Left renal cortex interstitium (tissue), 4 donors: ENCODE measurements around the gene TM9SF3. TPM values are rescaled to one million over a fixed set of nuclear protein-coding genes. Genes with fewer than 3 reads are reported as not detected.

Experiments used
- DNase-seq, 4 donors: peaks; one replicate each; pipeline ENCODE4 v3.0.0-alpha.2; 2013; ENCODE audit warnings: low read depth in 4 of 4, low spot score in 2 of 4, missing footprints in 1 of 4
- polyA plus RNA-seq, 4 donors: library from polyadenylated mRNA; unstranded; fragments of 120-200 nt; gene quantifications; one replicate each; pipeline ENCODE4 v1.2.1, GENCODE V29; 2013; ENCODE audit not compliant: insufficient read length in 4 of 4

The TM9SF3 gene
- polyA plus RNA-seq, result 100 to 1,000 TPM; 161 to 209 (median 191) TPM

DNA sequence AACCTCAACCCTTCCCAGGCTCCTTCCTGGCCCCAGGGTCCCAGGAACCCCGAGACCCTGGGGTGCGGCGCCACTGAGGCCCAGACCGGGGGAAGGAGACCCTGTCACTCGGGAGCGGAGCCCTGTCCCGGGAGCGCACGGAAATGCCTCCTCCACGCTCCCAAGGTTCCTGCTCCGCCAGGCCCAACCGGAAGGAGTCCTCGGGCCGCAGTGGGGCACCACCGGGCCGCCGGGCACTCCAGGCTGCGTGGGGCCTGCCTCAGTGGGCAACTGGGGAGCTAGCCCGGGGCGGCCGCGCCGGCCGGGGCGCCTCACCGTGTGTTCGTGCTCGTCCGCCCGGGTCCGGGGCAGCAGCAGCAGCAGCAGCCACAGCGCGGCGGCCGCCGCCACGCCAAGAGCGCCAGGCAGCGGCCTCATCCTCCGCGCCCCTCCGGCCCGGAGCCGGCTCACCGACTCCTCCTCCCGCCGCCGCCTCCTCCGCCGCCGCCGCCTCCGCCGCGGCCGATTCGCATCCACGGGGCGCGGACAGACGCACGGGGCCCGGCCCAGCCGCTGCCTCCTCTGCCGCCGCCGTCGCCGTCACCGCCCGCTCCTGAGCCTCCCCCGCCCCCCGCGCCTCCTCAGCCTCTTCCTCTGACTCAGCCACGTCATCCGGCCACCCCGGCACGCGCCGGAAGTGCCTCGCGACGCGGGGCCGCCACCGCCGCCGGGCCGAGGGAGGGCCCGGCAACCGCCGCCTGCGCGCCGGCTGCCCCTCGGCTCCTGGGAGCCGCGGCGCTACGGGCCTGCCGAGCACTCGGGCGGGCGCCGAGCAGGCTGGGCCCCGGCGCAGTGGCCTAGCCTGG, at the start of gene TM9SF3:
TM9SF3 (minus strand) TSS at position 594 of the 845 bp plus-strand sequence; CDS start at position 417, 177 bp downstream.
- peak; percentile 34 to 80 (median 66) for DNase-seq

DNA sequence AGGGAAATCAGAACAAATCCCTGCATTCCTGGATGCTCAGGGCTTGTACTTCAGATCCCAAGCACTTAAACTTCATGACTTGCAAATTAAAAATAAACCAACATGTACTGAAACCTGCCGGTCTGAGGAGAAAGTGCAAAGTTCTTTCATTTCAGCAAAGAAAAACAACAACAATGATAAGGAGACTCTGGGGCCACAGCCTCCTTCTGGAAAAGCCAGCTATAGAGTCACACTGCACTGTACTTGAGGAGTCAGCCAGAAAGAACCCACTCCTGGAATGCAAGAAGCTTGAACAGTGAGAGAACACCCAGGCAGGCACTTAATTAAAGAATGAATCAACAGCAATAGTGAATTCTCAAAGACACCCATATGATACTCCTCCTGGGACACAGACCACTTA, 49.7 kb upstream of the TM9SF3 start:
- no peak for DNase-seq

DNA sequence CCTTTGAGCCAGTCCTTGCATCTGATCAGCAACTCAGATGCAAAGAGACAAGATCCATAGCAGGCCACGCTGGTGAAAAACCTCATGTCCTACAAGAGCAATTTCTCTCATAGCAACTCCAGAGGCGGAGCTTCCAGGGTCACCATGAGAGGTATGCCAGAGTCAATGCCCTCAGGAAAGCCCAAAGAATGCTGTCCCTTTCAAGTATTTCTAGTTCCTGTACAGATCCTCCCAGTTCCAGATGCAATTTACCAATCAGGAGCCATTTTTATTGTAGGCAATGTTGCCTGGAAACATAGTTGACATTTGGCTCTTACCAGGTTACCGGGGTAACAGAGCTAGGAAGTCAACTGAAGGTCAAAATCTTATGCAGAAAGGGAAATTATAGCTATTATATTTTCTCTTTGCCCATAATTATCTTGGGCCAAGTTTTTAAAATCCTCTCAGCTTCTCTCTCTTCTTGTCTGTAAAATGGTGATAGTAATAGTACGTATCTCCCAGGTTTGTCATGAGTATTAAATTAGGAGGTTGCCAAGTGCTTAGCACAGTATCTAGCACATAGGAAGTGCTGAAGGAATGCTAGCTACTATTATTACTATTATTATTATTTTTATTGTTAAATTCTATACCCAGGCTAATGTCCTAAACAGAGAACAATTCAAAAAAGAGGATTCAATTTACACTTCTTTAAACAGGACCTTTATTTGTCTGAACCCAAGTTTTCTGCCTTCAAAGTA, 46.3 kb upstream of the TM9SF3 start:
- DNase-seq, result no peak

DNA sequence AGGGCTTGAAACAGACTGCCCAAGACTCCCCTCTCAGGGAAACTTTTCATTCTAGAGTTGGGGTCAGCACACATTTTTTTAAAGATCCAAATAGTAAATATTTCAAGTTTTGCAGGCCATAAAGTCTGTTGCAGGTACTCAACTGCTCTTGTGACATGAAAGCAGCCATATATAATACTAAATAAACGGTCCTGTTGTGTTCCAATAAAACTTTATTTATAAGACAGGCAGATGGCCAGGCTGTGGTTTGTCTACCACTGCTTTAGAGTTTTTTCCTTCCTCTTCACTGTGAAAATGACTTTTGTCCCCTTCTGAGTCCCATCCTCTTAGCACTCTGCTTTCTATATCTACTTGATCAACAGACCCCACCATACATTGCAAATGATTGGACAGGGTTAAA, 40.5 kb upstream of the TM9SF3 start:
- DNase-seq, result no peak

DNA sequence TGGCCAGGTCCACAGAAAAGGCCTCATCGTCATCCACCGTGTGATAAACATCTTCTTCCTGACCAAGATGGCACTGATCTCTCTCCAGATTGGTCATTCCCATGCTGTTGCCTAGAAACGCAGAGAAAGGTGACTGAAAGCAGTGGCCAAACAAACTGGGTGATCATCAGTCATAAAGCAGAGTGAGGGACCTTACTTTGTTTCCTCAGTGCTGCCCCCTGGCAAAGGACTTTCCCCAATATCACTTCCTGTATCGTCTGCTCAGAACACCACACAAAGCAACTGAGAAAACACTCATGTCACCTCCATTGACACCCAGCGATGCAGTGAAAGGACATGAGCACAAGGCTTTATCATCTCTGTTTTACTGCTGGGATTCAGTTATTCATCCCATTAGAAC, 40.0 kb upstream of the TM9SF3 start:
- DNase-seq, result no peak

DNA sequence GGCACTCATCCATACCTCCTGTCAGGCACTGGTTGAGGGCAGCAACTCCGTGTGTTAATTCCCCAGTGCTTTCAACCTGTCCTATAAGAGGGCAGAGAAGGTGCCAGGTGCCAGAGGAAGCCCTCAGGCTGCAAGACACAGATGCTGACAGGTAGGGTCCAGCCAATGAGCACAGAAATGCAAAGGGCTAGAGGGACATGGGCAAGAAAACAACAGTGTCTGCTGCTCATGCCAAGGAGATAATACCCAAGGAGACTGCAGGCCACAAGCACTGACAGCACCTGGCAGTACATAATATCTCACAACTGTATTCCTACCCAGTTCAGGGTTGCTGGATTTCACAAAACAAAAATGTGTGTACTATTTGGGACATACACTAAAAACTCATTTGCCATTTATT, 38.4 kb upstream of the TM9SF3 start:
- DNase-seq, result no peak

DNA sequence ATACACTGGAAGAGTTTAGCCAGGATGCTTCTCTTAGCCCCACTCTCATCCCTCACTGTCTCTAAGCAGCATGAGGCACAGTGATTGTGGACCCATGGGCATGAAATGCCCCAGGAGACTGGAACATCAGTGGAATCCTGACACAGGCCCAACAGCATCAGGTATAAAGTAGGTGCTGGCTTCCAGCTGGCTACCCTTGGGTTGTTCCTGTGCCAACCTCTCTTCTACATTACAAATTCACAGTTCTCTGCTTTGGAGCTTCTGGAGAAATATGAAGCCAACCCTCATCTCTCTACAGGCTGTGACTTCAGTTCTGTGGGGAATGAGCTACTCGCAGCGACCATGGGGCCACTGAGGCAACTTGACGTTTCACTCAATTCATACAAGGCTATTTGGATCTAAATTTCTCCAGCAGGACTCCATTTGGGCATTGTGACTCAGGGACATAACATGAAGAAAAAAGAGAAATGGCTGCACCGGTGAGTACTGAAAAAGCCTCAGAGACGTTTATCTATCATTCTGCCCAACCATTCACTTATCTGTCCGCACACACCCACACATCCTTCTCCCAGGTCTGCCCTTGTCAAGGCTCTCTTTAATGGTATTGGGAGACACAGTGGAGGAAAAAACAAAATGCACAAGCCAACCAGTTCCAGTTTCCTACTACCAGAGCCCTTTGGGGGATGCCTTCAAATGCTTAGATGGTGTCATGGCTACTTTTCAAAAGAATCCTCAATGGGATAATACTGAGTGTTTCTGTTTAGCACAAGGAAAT, 35.4 kb upstream of the TM9SF3 start:
- DNase-seq, result no peak

DNA sequence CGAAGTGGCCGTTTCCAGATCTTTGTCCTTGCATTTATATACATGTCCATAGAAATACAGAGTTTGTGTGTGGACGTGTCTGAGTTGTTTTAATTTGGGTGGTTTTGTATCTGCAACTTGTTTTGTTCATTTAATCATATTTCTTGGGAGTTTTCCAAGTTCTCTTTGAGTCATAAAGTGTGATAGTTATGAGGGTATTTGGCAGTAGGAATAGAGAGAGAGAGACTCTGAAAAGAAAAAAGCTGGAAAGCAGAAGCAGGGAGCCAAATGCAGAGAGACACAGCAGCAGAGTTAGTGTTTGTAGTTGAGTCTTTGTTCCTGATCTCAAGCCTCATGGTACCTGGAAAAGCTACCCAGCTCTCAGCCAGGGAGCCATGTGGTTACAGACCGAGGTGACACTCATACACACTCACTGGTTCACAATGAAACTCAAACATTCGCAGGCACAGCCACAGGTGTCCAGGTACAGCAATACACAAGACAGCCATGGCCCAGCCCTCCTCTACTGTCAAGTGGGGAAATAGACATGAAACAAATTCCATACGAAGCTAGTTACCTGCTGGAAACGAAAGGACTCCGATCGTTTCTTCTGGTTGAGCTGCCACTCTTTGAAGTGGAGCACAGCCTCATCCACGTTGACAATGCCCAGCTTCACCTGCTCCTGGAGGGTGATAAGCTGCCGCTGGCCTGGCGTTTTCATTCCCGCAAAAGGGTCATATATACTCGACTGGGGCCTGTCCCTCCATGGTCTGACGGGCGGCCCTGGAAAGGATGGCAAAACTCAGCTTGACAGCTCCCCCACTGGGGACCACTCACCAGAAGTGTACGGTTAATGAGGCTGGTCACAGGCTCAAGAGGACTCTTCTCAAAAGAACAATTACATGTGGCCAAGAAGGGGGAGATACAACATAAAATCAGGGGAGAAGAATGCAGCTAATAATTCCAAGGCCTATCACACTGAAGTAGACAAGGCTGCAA, 33.3 kb upstream of the TM9SF3 start:
- DNase-seq, result no peak

DNA sequence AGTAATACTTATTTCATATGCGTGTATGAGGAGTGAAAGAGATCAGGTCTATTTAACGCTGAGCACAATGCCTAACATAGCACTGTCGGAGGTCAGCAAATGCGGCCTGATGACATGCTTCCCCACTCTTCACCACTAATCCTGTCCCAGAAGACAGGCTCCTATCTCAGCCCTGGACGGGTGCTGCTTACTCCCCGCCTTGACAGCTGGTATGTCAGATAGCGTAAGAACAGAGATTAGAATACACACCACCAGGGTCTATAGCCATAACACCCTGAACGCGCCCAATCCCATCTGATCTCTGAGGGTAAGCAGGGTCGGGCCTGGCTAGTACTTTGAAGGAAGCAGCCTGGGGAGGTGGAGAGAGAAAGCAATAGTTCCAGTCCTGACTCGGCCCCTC, 32.3 kb upstream of the TM9SF3 start:
- no peak for DNase-seq

DNA sequence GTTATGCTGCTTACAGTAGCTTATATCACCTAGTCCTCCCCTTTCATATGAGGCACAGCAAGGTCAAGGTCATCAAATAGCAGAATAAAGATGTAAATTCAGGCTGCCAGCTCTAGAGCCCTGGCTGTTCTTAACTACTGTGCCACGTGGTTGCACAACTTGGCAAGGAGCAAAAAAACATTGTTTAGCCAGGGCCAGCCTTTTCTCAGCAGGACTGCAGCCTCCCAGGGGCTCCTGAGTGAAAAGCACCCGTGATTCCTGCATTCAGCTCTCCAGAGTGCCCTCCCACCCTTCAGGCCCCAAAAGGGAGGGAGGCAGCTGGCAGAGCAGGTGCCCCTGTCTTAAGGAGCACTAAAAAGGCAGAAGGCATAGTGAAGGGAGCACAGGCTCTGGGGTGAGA, 31.8 kb upstream of the TM9SF3 start:
- no peak for DNase-seq

DNA sequence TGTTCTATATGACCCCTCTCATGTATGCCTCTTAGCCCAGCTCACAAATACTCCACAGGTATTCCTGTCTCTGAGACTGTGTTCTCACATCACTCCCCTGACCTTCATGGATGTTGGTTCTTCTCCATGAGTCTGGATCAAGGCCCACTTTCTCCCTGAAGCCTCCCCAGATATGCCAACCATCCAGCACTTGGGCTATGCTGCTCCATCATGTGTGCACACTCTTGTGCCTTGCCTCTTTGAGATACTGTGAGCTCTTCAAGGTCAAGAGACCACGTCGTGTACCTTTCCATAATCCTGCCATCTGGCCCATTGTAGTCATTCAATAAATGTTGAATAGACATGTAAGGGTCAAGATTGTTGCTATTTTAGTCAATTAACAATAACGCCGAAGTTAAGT, 30.1 kb upstream of the TM9SF3 start:
- no peak for DNase-seq

DNA sequence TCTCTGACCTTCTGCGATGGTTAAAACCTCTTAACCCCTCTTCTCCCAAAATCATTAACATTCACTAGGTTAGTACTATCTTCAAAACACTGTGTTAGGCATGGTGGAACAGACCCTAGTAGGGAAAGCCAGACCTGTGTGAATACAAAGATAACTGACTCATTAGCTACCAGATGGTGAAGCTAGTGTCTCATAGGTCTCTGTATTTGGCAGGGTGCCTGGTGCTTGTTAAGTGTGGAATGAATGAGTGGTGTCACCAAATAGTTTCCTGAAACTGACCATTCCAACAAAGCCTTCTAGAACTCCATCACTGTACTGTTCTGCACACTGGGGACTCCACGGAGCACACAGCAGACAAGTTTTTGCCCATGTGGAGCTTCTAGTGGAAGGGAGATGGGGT, 27.7 kb upstream of the TM9SF3 start:
- DNase-seq, result no peak

DNA sequence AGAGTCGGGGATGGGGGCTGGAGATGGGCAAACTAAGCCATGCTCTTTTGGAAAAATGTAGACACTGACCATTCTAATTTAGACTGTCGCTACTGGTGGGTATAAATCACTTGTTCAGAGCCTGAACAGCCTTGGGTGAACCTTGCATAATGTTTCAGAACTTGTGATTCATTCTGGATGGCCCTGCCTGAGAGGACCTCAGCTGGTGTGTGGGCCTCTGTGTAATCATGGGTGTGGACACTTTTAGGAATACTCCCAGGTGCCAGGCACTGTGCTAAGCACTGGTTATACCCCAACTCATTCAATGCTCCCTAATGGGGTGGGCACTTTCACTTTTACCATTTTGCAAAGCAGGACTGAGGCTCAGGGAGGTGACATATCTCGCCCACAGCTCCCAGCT, 26.8 kb upstream of the TM9SF3 start:
- DNase-seq, result no peak

DNA sequence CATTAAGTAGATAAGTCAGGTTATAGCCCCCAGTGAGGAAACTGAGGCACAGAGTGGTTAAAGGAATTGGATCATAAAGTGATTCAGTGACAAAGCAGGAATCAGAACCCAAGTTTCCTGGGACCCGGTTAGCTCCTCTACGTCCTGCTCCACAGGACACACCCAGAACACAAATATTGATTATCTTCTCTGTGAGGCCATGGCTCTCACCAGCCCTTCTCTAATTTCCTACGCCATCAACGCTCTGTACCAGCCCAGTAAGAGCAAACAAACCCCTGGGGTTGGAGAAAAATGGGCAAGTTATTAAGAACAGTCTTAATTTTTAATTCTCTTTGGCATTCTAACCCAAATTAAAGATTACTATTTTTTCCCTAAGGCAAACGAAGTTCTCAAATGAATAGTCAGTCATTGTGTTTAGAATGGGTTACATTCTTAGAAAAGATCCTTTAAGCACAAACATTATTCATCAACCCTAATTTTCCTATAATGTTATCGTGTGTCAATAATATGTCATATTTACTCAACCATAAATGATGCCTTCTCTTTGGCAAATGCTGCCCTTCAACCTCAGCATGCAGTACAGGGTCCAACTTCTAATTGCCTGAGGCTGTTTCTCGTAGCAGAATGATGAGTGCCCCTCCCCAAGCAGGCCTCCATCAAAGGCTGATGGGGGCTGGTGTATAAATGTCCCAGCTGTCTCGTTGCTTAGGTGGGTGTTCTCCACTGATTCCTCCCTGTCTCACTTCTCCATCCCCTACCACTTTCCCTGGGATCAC, 25.4 kb upstream of the TM9SF3 start:
- no peak for DNase-seq

DNA sequence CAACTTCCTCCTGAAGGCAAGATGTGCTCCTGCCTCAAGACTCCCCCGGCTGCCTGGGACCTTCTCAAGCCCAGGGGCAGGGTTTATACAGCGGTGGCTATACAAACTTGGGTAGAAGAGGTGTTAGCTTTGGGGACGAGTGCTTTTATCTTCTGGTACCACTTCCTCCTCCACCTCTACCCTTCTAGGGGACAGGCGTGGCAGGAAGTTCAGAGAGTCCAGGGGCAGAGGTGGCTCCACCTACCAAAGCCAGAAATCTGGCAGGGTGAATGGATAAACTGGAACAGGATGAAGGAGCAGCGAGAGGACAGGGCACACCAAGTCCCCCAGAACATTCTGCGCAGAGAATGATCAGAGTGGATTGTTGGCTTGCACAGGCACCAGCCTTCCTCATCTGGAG, 24.0 kb upstream of the TM9SF3 start:
- no peak for DNase-seq

DNA sequence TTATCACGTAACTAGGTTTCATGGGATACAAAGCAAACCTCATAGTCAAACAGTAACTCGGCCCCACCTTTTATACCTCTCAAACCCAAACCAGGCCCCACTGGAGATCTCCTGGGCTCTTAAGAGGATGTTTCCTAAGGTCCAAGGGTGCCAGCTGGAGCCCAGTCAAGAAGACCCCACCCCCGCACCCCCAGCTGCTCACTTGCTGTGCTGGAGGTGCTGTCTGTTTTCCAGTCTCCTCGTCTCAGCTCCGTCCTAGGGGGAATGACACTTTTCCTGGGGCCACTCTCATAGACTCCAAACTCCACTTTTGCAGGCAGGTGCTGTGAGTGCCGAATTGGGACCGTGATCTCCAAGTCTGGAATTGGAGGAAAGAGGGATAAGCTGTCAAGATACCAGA, 22.7 kb upstream of the TM9SF3 start:
- DNase-seq, result no peak

DNA sequence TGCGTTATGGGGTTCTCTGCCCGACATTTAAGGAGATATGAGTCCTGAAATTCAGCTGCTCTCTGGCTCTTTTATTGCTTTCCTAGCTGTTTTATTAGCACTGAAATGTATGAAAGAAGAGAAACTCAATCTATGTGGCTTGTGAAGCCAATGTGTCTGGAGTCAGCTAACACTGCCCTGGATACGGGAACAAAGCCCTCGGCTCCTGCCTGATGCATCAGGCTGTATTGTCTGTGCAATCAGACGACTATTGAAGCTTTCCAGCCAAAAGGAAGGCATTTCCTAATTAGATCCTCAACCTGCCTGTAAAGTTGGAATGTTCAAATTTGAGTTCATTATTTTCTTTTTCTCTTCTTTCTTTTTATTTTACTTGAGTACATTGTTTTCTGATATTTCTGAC, 22.0 kb upstream of the TM9SF3 start:
- no peak for DNase-seq

DNA sequence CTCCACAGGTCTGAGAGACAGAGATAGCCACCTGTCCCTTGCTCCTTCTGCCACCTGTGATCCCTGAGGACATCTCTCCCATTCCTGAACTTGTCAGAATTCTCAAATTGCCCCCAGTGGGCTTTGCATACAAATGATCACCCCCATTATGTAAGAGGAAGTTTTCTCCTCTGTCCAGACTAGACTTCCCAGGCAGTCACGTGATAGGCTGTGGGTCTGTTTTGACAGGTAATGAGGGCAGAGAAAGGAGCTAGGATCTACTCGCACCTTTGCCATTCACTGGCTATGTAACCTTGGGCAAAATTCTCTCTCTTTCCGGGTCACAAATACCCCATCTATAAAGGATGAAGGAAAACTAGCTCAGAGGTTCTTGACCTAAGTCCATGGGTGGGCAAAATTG, 21.4 kb upstream of the TM9SF3 start:
- DNase-seq, result no peak

DNA sequence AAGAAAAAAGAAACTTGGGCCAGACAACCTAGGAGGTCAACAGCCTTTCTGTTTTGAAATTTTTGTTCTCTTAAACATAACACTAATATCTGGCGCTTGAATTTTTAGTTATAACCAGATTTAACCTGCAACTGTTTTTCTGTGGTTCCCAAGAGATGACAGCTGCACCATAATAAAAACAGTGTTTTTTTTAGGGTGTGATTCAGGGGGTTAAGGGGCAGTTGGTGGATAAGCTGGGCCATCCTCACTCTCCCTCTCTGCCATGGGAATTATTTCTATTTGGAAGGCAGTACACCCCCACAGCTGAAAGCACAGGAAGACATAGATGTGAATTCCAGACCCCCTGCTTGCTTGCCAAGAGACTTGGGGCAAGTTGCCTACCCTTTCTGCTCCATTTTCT, 20.1 kb upstream of the TM9SF3 start:
- DNase-seq, result no peak
